ENCODE data around the gene RPL36.

DNA sequence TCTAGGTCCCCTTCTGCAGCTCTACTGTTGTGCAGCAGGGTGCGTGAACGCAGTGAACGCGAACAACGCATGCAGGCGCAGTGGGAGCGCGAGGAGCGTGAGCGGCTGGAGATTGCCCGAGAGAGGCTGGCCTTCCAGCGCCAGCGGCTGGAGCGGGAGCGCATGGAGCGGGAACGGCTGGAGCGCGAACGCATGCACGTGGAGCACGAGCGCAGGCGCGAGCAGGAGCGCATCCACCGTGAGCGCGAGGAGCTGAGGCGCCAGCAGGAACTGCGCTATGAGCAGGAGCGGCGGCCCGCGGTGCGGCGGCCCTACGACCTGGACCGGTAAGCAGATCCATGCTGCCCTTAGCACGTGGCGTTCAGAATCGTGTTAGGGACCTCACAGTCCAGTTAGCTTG, 28.6 kb upstream of the RPL36 start:
- TF ChIP-seq, protein P1, sequence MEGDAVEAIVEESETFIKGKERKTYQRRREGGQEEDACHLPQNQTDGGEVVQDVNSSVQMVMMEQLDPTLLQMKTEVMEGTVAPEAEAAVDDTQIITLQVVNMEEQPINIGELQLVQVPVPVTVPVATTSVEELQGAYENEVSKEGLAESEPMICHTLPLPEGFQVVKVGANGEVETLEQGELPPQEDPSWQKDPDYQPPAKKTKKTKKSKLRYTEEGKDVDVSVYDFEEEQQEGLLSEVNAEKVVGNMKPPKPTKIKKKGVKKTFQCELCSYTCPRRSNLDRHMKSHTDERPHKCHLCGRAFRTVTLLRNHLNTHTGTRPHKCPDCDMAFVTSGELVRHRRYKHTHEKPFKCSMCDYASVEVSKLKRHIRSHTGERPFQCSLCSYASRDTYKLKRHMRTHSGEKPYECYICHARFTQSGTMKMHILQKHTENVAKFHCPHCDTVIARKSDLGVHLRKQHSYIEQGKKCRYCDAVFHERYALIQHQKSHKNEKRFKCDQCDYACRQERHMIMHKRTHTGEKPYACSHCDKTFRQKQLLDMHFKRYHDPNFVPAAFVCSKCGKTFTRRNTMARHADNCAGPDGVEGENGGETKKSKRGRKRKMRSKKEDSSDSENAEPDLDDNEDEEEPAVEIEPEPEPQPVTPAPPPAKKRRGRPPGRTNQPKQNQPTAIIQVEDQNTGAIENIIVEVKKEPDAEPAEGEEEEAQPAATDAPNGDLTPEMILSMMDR (IDR thresholded peaks at IDR 0.05) = no peak
- TF ChIP-seq POLR2A (IDR thresholded peaks at IDR 0.05) = no peak

Data from body of pancreas (tissue), 4 donors.